ENCODE results near the gene ZMYND8. TPM values are rescaled to one million over a fixed set of nuclear protein-coding genes. Genes with fewer than 3 reads are reported as not detected.
A peak's percentile ranks its signal among the peaks of the same experiment; 100 is the strongest.

The ZMYND8 gene
- total and polyA plus RNA-seq, 2 of the 4 experiments (the other 2 are of a cell fraction), result 24.0 to 28.2 TPM

GRCh38 chr20:47320990-47321805, 35.3 kb downstream of the ZMYND8 start:
- BruUV-seq (replicated peaks), result no TSS peak
- Histone ChIP-seq H3K23ac (ENCODE audit: low read depth, low read length) (peak overlapping the region; percentile 37; the same call in 1 of the 2 replicates), H2AK5ac (ENCODE audit: low read depth, low read length) (peak overlapping the region; percentile 57), H3K79me1 (ENCODE audit: low read depth in 1 of 2, low read length in 2 of 2) (peaks cover 45 to 81% of the 10 kb centered on the region in 2 experiments), H3K9me1 (ENCODE audit: insufficient read depth, low read length) (peaks cover 17% of the 10 kb centered on the region; the same call in 1 of the 2 replicates), H3K27me3 (ENCODE audit: control insufficient read depth, insufficient read depth, low read length) (no peaks in the 10 kb centered on the region), H2BK120ac (ENCODE audit: low read depth, low read length) (peak overlapping the region; percentile 64), H2AFZ (replicated peaks; ENCODE audit: low read length, poor library complexity) (no peak overlapping the region), H3K56ac (ENCODE audit: extremely low read depth, insufficient read depth, low read length) (no peak overlapping the region), H4K5ac (ENCODE audit: low read depth, low read length) (peak overlapping the region; percentile 18; the same call in 1 of the 2 replicates), H4K8ac (ENCODE audit: low read depth in 2 of 2, low read length in 2 of 2) (peak overlapping the region; percentile 60 to 74), H4K91ac (ENCODE audit: insufficient read depth, low read depth, low read length) (peak overlapping the region; percentile 68), H3K14ac (replicated peaks; ENCODE audit: low read depth, low read length) (peak overlapping the region; percentile 90), H3K4ac (ENCODE audit: low read depth, low read length) (peak overlapping the region; percentile 78), H3K4me3 (ENCODE audit: insufficient read depth, low read depth, low read length) (no peak overlapping the region), H2AK9ac (replicated peaks; ENCODE audit: low read depth, low read length, poor library complexity) (no peak overlapping the region), H3K9ac (ENCODE audit: low read depth, low read length) (no peak overlapping the region), H3K36me3 (ENCODE audit: control insufficient read depth, insufficient read depth, low read length) (no peaks in the 10 kb centered on the region), H4K20me1 (ENCODE audit: insufficient read depth, low read length) (no peaks in the 10 kb centered on the region), H2BK15ac (ENCODE audit: low read depth, low read length) (peak overlapping the region; percentile 57; the same call in 2 of the 3 replicates), H3K27ac (ENCODE audit: insufficient read depth, low read length) (no peak overlapping the region), H3K4me1 (ENCODE audit: control insufficient read depth, insufficient read depth, low read length) (peaks cover 37% of the 10 kb centered on the region), H2BK20ac (ENCODE audit: low read depth, low read length) (peak overlapping the region; percentile 46; the same call in 1 of the 2 replicates), H3K18ac (ENCODE audit: low read depth, low read length) (peak overlapping the region; percentile 9; the same call in 1 of the 2 replicates), H3K9me3 (ENCODE audit: control insufficient read depth, insufficient read depth, low read length) (no peaks in the 10 kb centered on the region), H3K4me2 (ENCODE audit: low read depth, low read length) (no peak overlapping the region), H2BK5ac (ENCODE audit: low read depth, low read length, poor library complexity, severe bottlenecking) (peak overlapping the region; percentile 22)
- ATAC-seq (ENCODE audit: low read depth) (no peak), DNase-seq (no peak)
- ChIA-PET CTCF (no interaction called here), POLR2A (ENCODE audit: unreplicated experiment) (no interaction called here)
- no CpG with 5 or more reads among the region's 7 CpGs for WGBS, 2 experiments (ENCODE audit: extremely low coverage in 2 of 2, insufficient read length in 1 of 2)
- in situ Hi-C loops (cut with MboI; ENCODE audit: low sequenced_read_pairs), result no loop called here
- TF ChIP-seq MXI1 (IDR thresholded peaks at IDR 0.05; ENCODE audit: borderline replicate concordance, low read depth, low read length), result no peak
- no peak for TF ChIP-seq CTCF (conservative IDR thresholded peaks at IDR 0.05; ENCODE audit: low read depth, low read length)
- 0 out of 2 replicates have a peak, but pooled peaks have one; percentile 12 for TF ChIP-seq CEBPB (IDR thresholded peaks at IDR 0.05; ENCODE audit: low read depth, low read length)
- TF ChIP-seq, protein P1, sequence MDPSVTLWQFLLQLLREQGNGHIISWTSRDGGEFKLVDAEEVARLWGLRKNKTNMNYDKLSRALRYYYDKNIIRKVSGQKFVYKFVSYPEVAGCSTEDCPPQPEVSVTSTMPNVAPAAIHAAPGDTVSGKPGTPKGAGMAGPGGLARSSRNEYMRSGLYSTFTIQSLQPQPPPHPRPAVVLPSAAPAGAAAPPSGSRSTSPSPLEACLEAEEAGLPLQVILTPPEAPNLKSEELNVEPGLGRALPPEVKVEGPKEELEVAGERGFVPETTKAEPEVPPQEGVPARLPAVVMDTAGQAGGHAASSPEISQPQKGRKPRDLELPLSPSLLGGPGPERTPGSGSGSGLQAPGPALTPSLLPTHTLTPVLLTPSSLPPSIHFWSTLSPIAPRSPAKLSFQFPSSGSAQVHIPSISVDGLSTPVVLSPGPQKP (IDR thresholded peaks at IDR 0.05; ENCODE audit: borderline replicate concordance, low read depth, low read length), result no peak
- TF ChIP-seq RAD21 (IDR thresholded peaks at IDR 0.05; ENCODE audit: low read length), result no peak
- TF ChIP-seq BHLHE40 (IDR thresholded peaks at IDR 0.05; ENCODE audit: low read depth, low read length), result no peak
- no peak for TF ChIP-seq RFX5 (IDR thresholded peaks at IDR 0.05; ENCODE audit: low read depth, low read length)
- no peak for TF ChIP-seq POLR2A (IDR thresholded peaks at IDR 0.05; ENCODE audit: low read depth, low read length)
- dilution Hi-C loops (cut with HindIII; ENCODE audit: low sequenced_read_pairs, unreplicated experiment), result no loop called here
- intact Hi-C loops (cut with micrococcal nuclease), result no loop called here

All from IMR-90 (cell line).